GM18858 (cell line): Measurements from ENCODE around the gene TGM5.
"Not testable (repeated sequence)": the region's sequence is repeated elsewhere in the genome, so short reads cannot be mapped to it uniquely, and the experiment has no call there.

ENCODE experiments used
- ATAC-seq: cut with Tn5 transposase; IDR thresholded peaks from one replicate; pipeline ENCODE4 v1.9.1; 2021; ENCODE audit not compliant: unreplicated experiment

The TGM5 gene

DNA sequence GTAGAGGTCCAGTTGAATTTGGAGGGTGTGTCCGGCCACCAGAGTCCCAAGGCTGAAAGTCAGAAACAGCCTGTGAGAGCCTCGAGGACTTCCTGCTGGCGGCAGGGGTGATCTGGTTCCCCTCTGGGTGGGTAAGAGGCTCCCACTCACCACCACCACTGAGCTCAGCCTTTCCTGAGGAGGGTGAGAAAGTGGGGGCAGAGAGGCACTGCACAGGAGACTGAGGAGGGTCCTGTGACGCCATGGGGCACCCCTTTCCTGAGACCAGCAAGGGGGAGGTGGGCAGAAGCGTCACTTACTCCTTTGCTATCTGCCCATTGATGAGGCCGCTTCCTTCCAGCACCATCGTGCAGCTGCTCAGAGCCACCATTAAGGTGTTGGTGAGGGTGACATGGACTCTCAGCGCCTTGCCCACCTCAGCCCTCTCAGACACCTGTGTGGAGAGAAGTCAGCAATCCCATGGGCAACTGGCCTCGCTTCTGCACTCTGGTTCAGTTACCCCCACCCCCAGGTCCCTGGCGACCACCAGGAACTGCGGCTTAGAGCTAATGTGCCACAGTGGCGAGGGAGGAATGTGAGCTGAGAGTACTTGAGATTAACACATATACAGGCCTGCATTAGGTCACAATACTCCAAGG is 10.0 kb upstream of the TGM5 start:
- ATAC-seq = no peak

DNA sequence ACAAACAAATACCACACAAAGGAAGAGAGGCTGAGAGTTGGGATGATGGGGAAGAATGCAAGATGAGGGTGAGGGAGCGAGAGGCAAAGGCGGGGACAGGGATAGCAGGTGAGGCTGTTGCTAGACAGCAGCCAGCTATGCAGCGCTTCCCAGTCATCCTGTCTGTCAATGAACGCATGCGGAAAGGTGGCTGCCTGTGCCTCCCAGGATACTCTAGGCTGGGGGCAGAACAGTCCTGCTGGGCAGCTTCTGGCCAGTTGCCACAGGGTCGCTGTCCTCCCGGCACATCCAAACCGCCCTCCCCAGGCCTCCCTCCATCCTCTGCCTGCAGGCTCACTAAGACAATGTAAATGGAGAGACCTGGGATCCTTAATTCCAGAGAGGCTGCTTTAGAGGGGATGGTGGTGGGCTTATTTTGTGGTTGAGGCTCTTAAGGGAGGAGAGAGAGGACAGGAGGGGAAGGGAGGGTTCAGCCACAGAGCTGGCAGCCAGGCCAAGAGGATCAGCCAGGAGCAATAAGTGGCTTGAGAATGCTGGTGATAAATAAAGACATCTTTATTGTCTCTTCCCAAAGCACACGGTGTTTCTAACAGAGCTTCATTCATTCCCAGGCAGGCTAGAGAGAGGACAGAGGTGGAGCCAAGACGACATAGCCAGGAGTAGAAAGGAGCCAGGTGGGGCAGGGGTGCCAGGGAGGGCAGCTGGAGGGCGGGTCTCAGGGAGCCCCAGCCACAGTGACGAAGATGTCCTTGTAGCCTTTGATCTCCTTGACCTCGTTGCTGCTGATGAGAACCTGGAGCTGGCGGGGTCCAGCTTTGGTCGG is 9.2 kb upstream of the TGM5 start:
- ATAC-seq = no peak

DNA sequence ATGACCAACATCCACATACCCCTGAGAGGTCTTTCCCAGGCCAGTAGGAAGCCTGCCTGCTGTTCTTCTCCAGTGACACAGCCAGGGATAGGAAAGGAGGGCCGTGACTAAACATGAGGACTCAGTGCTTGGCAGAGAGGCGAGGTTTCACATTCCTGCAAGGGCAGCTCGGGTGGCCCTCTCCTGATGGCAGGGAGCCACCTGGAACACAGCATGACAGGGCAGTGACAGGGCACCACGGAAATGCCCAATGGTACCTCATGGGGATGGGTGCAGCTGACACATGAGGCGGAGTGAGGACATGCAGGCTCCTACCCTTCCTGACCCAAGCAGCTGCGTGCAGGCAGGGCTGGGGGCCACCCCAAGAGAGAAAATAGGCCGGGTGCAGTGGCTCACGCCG is 7.4 kb upstream of the TGM5 start:
- ATAC-seq = no peak

DNA sequence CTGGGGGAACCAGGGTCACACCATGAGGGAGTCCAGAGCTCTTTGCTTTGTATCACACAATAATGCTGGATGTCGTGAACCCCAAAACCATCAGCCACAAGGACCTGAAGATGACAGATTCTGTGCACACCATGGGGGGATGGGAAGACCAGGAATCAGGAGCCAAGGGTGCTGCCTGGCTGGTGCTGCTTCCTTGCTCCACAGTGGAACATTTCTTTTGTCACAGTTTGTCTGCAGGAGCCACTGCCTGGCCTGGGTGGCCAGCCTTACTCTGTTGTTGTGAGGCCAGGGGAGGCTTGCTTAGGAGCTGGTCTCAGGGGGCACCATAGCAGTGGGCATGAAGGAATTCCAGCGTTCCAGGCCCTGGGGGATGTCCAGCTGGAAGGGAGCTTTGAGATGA is 6.5 kb upstream of the TGM5 start:
- ATAC-seq = no peak

DNA sequence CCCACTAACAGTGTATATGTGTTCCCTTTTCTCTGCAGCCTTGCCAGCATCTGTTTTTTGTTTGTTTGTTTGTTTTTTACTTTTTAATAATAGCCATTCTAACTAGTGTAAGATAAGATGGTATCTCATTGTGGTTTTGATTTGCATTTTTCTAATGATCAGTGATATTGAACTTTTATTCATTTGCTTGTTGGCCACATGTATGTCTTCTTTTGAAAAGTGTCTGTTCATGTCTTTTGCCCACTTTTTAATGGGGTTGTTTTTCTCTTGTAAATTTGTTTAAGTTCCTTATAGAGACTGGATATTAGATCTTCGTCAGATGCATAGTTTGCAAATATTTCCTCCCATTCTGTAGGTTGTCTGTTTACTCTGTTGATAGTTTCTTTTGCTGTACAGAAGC is 5.2 kb upstream of the TGM5 start:
- not testable (repeated sequence) for ATAC-seq

DNA sequence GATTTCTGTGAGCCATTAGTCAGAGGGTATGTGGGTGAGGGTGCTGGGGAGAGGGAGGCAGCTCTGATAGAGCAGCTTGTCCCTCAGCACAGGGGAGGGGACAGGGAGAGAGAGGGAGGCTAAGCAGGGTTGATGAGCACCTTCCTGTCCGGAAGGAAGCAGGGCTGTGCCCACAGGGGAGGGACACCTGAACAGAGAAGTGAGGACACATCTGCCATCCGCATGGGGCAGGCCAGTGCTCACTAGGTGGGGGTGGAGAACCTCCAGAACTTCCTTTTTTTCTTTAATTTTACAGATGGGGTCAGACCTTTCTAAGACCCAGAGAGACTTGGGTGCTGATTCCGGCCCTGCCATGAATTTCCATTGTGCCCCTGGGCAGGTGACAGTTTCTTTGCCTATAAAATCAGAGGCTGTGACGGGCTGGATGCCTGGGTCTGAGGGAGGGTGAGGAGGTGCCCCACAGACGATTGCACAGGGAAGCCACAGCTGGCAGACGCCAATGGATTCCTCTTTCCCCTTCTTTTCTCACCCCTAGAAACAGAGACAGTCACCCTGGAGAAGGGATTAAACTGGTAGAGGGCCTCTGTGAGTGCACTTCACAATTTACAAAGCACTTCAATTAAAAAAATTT is 4.1 kb upstream of the TGM5 start:
- ATAC-seq = no peak

DNA sequence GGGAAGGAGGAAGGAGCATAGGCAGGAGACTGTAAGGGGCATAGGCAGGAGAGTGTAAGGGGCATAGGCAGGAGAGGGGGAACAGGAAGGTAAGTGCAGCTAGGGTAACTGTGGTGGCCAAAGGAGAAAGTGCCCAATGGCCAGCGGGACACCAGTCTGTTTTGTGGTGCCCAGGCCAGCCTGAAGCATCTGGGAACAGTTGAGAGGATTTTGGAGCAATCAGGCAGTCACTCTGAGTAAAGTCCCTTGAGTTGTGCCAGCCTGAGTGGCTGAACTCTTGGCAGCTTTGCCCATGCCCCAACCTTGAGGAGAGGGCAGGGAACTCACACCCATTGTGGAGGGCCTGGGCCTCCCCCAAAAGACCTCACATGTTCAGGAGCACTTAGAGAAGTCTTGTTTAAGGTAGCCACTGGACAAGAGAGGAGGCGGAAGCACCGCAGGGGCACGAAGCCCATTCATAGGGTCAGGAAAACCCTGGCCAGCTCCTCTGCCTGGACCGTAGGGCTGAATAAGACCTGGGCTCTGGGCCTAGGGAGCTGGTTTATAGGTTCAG is 3.5 kb upstream of the TGM5 start:
- no peak for ATAC-seq

DNA sequence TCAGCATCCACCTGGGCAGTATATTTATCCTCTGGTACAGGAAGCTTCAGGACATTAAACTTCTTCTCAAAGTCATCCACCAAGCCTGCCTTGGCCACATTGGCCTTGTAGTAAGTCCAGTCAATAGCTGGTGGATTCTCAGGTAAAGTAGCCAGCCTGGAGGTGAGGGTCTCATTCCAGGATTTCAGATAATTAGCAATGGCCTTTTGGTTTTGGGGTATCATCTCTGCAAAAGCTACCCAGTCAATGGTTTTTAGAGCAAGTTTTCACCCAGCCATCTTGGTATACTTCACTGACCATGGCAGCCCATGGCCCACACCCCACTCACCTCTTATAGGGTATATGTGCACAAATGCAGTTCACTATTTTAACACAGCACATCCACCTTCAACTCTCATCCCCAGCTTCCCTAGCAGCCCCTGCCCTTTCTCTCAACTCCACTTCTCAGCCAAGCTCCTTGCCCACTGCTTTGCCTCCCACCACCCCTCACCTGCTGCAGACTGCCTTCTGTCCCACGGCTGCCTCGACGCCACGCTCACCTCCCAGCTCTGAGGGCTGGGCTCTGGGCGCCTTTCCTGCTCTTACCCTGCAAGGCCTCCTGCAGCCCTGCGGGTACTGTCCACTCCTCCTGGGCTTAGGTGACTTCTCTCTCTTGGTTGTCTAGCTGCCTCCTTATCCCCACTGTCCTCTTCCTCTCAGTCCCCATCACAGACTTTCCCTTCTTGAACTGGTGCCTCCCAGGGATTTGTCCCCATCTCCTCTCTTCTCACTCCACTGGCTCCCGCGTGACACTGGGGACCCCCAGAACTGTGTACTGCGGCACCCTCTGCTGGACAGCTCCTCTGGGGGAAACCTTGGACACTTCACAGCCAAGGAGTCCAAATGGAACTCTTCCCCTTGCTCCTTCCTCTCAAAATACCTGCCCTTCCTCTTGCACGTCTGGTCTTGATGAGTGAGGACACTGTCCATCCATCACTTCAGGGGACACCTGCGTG is 1.7 kb upstream of the TGM5 start:
- ATAC-seq = no peak

DNA sequence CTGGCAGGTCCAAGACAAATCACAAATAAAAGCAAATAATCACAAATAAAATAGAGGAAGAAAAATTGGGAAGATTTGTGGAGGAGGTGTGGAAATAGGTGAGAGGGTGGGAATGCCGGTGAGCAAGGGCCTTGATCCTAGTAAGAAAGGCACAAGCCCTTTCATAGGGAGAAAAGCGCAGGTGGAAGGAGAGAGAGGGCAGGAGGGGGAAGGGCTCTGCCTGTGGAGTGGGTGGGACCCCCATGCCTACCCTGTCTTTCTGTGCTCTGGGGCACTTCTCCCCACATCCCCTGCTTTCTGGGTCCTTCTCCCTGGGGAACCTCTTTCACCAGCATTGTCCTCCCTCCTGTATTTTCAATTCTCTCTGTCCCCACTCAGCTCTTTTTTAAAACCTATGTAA is 711 bp upstream of the TGM5 start:
- ATAC-seq = no peak

DNA sequence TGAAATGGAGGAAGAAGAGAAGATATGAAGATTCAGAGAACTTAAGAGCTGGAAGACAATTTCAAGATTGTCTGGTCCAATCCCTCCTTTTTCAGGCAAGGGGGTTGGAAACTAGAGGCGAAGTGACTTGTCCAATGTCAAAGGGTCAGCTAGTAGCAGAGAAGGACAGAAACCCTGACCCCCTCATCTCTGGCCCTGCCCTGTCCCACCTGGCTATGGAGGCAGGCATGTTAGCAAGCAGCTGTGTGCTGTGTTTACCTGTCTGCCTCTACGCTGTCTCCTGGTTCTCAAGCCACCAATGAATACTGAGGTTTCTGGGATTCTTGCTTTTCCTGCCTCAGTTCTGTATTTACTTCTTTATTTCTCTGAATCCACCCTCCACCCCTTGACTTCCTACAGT is 342 bp downstream of the TGM5 start:
- no peak for ATAC-seq

DNA sequence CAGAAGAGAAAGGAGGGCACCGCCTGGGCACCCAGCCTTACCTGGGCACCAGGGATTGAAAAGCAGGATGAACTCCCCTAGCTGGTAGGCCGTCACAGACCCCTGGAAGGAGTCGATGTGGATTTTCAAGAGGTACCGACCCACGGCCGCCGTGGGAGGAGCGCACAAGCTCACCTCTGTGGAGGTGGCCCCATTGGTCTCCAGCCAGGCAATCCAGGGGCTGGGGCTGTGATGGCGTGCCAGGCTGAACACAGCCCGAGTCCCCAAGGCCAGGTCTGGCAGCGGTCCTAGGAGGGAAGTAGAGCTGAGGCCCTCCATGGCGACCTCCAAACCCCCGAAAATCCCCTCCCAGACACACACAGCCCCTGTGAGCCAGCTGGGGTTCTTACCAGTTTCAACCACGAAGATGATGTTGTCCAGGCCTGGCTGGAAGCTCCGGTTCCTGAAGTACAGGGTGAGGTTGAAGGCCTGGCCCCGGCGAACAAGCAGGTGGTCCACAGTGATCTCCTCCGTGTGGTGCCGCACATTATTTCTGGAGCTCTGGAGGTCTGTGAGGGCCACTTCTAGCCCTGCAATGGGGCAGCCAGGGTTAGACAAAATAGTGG is 6.6 kb downstream of the TGM5 start:
- ATAC-seq = no peak

DNA sequence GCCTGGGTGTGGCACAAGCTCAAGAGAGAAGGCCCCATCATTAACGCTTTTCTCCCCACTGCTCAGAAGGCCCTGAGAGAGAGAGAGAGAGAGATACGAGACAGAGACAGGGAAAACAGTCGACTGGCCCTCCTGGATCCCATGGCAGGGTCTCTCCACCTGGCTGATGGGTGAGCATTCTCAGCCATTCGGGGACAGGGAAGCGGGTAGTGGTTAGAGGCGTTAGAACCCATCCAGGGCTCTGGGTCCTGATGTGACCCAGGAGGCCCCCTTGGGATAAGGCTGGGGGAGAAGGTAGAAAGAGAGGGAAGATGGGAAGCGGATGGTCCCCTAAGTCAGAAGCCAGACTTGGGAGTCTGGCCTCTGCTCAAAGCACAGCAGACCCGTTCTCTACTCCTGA is 7.9 kb downstream of the TGM5 start:
- no peak for ATAC-seq

DNA sequence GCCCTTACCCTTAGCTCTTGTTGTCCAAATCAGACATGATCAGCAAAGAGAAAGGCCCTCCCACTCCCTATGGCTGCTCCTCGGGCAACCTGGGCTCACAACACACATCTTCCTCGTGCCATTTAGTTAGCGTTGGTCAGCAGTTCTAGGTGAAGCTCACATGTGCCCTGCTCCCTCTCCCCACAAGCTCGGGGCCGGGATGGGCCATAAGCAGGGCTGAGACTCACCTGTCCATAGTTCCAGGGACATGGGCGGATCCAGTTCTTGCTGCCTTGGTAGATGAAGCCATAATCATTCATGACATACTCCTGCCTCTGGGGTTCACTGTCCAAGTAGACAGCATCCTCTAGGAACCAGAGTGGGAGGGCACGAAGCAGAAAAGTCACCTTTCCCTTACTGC is 10.4 kb downstream of the TGM5 start:
- ATAC-seq = no peak

DNA sequence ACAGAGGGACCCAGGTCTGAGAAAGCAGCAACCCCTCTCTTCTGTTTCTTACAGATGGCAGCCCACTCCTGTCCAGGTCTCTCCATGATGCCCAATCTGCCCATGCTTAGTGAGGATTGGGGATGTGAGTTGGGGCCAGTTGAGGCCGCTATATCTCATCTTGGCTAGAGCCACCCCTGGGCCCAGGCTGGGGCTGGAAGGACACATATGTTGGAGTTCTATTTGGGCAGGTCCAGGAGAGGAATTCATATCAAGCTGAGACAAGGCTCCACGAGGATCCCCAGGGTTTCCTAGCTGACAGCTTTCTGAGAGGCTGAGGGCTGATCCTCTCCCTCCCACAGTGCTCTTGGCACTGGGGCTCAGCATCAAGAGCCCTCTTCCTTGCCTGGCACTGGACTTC is 11.4 kb downstream of the TGM5 start:
- ATAC-seq = no peak

DNA sequence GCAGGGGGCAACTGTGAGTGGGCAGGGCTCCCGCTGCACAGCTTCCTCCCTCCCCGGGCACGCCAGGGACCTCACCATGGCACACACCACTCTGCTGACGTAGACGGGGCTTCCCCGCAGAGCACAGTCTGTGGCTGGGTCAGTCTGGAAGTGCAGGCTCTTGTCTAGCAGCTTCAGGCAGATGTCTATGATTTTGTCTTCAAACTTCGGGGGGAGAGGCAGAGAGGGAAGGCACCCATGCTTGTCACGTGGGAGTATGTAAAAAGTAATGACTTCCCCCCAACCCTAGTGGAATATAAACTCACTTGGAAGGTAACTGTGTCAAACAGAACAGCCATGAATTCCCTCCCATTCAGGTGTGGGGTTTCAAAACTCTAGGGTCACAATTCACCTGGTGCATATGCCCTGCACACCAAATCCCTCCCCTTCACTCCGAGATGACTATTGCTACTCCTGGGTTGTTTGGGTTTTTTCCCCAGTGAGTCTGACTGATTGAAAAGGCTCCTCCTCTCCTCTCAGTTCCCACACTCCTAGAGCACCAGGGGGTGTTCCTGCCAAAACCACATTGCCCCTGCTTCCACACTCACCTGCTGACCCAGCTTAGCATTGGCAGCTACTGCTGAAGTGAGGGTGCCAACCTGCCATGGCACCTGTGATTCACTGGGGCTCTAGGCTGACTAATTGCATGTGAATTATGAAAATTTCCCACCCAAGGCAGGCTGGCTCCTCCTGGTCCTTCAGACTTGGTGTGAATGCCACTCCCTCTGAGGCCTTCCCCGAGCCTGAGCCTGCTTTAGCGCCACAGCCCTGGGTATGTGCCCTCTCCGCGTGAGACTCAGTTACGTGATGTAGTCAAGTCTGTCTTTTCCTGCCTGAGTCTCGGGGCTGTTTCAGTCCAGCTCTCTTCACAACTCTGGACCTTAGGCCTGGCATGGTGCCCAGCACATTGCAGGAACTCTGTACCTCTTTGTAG is 13.0 kb downstream of the TGM5 start:
- ATAC-seq = peak; percentile 33

DNA sequence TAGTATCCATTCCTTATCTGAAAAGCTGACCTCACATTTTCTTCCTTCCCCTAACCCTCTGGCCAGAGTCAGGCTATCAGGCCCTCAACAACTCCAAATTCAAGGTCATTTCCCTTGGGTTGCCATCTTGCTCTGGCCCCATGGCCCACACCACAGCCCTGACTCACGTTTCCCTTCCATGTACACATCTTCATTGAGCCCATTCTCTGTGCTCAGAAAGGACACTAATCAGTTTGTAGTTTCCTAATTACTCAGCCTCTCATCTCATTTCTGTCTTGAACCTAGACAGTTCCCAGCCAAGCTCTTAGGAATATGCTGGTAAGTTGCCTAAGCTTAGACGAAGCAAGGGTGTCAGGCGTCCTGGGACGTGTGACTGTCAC is 14.9 kb downstream of the TGM5 start:
- ATAC-seq = no peak

DNA sequence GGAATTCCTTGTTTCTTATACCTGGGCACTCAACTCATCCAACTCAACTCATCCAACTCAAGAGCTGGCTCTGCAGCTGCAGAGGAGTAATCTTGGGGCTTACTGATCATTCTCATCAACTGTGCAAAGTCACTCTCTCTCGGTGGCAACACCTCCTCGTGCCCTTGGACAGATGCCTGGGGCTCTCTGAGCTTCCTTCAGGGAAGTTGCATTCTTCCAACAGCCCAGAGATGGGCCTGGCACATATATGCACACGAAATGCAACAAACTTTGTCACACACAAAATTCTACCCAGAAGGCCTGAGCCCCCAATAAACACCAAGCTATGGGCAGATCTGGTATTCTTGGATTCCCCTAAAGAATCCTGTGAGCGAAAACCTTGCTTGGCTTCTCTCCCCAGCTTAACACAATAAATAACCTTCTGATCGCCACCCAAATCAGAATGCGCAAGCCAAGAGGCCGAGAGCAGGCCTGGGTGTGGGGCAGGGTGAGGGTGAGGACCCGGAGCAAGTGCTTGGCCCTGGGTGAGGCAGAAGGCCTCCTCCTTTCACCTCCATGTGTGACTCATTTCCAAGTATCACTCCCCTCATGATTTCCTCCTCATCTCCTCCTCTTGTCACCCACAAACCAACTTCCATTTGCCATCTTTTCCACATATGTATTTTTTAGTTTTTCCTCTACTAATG is 15.4 kb downstream of the TGM5 start:
- no peak for ATAC-seq

DNA sequence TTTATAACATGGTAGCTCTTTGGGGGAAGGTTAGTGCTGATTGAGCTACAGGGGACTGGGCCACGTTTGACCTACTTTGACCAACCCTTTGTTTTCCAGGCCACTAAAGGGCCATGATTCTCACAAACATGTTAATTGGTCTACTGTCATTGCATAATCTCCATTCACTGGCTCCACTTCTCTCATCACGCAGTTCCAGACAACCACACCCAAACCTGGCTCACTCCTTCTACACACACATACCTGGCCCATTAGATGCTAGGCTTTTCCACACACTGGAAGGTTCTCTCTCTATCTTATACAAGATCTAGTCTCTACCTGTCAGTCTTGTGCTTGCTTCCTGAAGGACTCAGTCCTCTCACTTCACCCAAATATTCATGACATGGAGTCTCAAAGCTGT is 15.9 kb downstream of the TGM5 start:
- no peak for ATAC-seq
